ENCODE measurements around the gene TMEM255A. TPM values are rescaled to one million over a fixed set of nuclear protein-coding genes. Genes with fewer than 3 reads are reported as not detected.
A peak's percentile ranks its signal among the peaks of the same experiment; 100 is the strongest.

Gene TMEM255A
- total RNA-seq, 2 donors from 2014 or later = 0.52 TPM; not detected in 1

DNA sequence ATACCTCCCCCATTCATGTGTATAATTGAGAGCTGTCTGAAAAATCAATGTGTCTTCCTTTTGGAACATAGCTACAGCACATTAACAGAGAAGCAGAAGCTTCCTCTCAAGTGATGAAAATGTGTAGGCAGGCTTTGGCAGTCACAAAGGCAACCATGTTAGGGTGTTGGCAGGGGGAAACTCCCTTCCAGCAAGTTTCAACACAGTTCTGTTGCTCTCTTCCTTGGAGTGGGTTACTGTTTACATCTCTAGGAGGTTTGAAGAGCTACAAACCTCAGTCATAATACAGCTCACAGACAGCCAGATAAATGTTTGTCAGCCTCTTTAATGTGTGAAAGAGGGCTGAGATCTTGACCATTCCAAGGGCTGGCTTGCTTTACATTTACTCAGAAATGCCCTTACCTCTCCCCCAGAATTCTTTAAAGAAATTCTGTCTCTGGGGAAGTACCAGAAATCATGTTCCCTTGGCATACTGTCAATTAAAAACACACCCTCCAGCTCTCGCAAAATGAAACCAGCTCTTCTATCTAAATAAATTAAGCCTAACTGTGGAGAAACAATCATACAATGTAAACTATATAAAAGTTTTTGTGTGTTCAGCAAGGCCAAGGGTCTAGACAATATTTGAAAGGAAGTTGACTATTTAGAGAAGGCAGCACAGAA is 41.8 kb downstream of the TMEM255A start:
- Histone ChIP-seq H3K9me3 (no peaks in the 10 kb centered on the region), H3K4me1 (no peaks in the 10 kb centered on the region), H3K4me3 (no peak overlapping the region), H3K27ac (no peak overlapping the region), H3K36me3 (replicated peaks in 1 of 2; ENCODE audit: insufficient read depth in 1 of 2, low read depth in 2 of 2) (no peaks in the 10 kb centered on the region), H3K27me3 (no peaks in the 10 kb centered on the region)
- ATAC-seq (no peak), DNase-seq (no peak)
- WGBS, 2 donors = 0 to 44% methylated on average over 1 of the region's 1 CpG
- no peak for TF ChIP-seq POLR2A (IDR thresholded peaks at IDR 0.05)
- TF ChIP-seq, protein P1, sequence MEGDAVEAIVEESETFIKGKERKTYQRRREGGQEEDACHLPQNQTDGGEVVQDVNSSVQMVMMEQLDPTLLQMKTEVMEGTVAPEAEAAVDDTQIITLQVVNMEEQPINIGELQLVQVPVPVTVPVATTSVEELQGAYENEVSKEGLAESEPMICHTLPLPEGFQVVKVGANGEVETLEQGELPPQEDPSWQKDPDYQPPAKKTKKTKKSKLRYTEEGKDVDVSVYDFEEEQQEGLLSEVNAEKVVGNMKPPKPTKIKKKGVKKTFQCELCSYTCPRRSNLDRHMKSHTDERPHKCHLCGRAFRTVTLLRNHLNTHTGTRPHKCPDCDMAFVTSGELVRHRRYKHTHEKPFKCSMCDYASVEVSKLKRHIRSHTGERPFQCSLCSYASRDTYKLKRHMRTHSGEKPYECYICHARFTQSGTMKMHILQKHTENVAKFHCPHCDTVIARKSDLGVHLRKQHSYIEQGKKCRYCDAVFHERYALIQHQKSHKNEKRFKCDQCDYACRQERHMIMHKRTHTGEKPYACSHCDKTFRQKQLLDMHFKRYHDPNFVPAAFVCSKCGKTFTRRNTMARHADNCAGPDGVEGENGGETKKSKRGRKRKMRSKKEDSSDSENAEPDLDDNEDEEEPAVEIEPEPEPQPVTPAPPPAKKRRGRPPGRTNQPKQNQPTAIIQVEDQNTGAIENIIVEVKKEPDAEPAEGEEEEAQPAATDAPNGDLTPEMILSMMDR (IDR thresholded peaks at IDR 0.05) = no peak
- intact Hi-C loops (cut with DNase I) = no loop called here

DNA sequence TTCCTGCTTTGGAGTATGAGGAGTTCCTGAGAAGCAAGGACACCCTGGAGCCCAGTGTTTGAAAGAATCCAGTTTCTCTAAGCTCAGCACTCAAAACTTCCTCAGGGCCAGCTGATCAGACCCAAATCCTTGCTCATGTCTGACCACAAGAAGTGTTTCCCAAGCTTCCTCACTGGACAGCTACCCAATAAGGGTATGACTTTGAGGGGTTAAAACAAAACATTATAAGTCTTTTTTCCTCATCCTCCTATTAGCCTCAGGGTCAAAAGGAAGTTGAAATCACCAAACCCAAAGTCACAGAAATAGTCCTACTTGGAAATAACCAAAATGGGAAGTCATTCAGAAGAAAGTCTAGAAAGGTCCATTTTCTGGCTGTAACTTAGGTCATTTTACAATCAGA is 46.9 kb downstream of the TMEM255A start:
- Histone ChIP-seq H3K9me3 (no peaks in the 10 kb centered on the region), H3K27ac (no peak overlapping the region), H3K4me3 (no peak overlapping the region), H3K4me1 (no peaks in the 10 kb centered on the region), H3K27me3 (no peaks in the 10 kb centered on the region), H3K36me3 (replicated peaks in 1 of 2; ENCODE audit: insufficient read depth in 1 of 2, low read depth in 2 of 2) (no peaks in the 10 kb centered on the region)
- TF ChIP-seq POLR2A (IDR thresholded peaks at IDR 0.05) = no peak
- TF ChIP-seq, protein P1 (IDR thresholded peaks at IDR 0.05) = no peak
- ATAC-seq = no peak
- intact Hi-C loops (cut with DNase I) = no loop called here
- DNase-seq = no peak

DNA sequence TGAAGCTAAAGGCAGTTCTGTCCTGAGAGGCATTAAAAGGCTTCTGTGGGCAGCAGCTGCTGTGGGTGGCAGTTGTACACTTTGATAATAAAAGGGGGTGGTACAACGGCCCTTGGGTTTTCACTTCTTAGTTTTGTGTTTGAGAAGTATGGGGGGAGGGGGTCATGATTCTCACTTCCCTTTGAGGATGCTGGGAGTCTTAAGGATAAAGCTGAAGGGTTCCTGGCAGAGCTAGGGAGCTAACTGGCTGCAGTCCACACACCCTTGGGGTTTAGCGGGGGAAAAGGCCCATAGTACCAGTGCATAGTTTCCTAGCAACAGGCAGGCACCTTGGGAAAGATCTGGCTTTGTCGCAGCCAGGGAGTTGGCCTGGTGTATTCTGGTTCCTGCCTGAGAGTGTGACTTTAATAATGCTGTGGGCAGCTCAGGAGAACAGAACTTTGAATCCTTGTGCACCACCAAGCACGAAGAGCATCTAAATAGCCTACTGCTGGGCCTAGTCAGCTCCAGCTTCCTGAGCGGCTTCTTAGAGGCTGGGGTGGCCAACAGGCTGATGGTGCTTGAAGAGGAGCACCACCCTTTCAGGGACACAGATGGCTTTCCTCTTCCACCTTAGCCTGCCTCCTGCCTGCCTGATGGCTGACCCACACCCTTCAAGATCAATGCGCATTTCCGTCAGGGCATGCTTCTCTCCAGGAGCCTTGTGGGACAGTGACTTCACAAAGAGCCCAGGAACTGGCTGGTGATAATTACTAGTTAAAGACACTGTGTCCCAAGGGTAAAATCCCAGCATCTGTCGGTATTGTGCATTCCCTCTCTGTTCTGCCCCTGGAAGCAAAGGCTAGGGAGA is 48.2 kb downstream of the TMEM255A start:
- Histone ChIP-seq H3K36me3 (replicated peaks in 1 of 2; ENCODE audit: insufficient read depth in 1 of 2, low read depth in 2 of 2) (no peaks in the 10 kb centered on the region), H3K4me3 (no peak overlapping the region), H3K4me1 (no peaks in the 10 kb centered on the region), H3K27ac (no peak overlapping the region), H3K9me3 (no peaks in the 10 kb centered on the region), H3K27me3 (no peaks in the 10 kb centered on the region)
- 48 to 73% methylated on average over 6 to 7 of the region's 8 CpGs for WGBS, 2 donors
- no peak for ATAC-seq
- TF ChIP-seq, protein P1 (IDR thresholded peaks at IDR 0.05) = no peak
- TF ChIP-seq POLR2A (IDR thresholded peaks at IDR 0.05) = no peak
- DNase-seq = no peak
- intact Hi-C loops (cut with DNase I) = no loop called here

DNA sequence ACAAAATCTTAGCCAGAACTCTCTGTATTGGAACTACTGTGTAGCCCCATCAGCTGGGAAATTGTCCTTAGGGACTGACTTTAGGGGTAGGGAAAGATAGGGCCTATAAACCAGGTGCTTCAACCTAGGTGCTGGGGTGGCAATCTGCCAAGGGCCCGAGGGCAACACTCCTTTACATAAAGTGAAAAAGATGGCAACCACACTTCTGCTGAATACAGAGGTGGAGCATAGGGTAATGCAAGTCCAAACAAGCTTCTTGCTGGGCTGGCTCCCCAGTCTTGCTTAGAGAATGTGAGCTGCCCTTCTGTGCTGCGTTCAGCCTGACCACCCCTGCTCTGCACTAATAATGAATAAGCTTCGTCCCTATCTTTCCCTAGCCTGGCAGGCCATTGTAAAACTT is 50.9 kb downstream of the TMEM255A start:
- 59 to 73% methylated on average over 3 of the region's 3 CpGs for WGBS, 2 donors
- peak in 1 of 4 donors; percentile 20 for DNase-seq

More for the DNA sequence above, 50.9 kb downstream of the TMEM255A start:
- no peaks in the 10 kb centered on the region for H3K4me1 ChIP-seq
- no peak for TF ChIP-seq POLR2A (IDR thresholded peaks at IDR 0.05)
- TF ChIP-seq, protein P1 (IDR thresholded peaks at IDR 0.05) = no peak
- H3K36me3 ChIP-seq (replicated peaks in 1 of 2; ENCODE audit: insufficient read depth in 1 of 2, low read depth in 2 of 2) = no peaks in the 10 kb centered on the region
- H3K27me3 ChIP-seq = no peaks in the 10 kb centered on the region
- no peak overlapping the region for H3K27ac ChIP-seq
- no peaks in the 10 kb centered on the region for H3K9me3 ChIP-seq
- ATAC-seq = no peak
- H3K4me3 ChIP-seq = no peak overlapping the region
- intact Hi-C loops (cut with DNase I) = no loop called here
